DND-41 (cell line): ENCODE measurements around the gene WNK1.
"Not testable (repeated sequence)": the region's sequence is repeated elsewhere in the genome, so short reads cannot be mapped to it uniquely, and the experiment has no call there.

Experiments used
- ATAC-seq: fragments of 200-7000 bp; cut with Tn5 transposase; 3 replicates; pipeline ENCODE4 v1.9.1; 2021; ENCODE audit warnings: low read depth; ENCODE audit not compliant: insufficient read depth
- DNase-seq: peaks from one replicate; pipeline ENCODE4 v3.0.0-alpha.2; 2020
- H2AFZ ChIP-seq: 2 replicates; pipeline ENCODE4 v1.6.0; 2012; ENCODE audit warnings: low read depth, low read length
- H3K27ac ChIP-seq: 2 replicates; pipeline ENCODE4 v1.5.1; 2012; ENCODE audit warnings: low read length, inconsistent platforms
- H3K27me3 ChIP-seq: fragments of 200-600 bp; sonication (generic); 2 replicates; pipeline ENCODE4 v1.6.0; 2012; ENCODE audit warnings: low read length, mild to moderate bottlenecking, inconsistent platforms; ENCODE audit not compliant: insufficient read depth, poor library complexity
- H3K36me3 ChIP-seq: 2 replicates; pipeline ENCODE4 v1.5.1; 2012; ENCODE audit warnings: low read length, inconsistent platforms; ENCODE audit not compliant: insufficient read depth
- H3K4me1 ChIP-seq: 2 replicates; pipeline ENCODE4 v1.5.1; 2012; ENCODE audit warnings: mild to moderate bottlenecking, low read length; ENCODE audit not compliant: insufficient read depth
- H3K4me2 ChIP-seq: 2 replicates; pipeline ENCODE4 v1.6.0; 2012; ENCODE audit warnings: mild to moderate bottlenecking, moderate library complexity, low read length, inconsistent platforms; ENCODE audit not compliant: insufficient read depth
- H3K4me3 ChIP-seq, 2 experiments: fragments of 200-600 bp in 1 of 2; shearing (Covaris generic) in 1 of 2; 2 replicates each; pipeline ENCODE4 v1.5.1; 2012 to 2016; ENCODE audit warnings: inconsistent platforms in 2 of 2, low read length in 2 of 2, mild to moderate bottlenecking in 2 of 2, low read depth in 1 of 2, moderate library complexity in 1 of 2
- H3K79me2 ChIP-seq: 2 replicates; pipeline ENCODE4 v1.6.0; 2012; ENCODE audit warnings: low read length, inconsistent platforms; ENCODE audit not compliant: insufficient read depth
- H3K9ac ChIP-seq: 2 replicates; pipeline ENCODE4 v1.6.0; 2012; ENCODE audit warnings: low read depth, mild to moderate bottlenecking, inconsistent platforms, low read length, moderate library complexity
- H3K9me3 ChIP-seq: 2 replicates; pipeline ENCODE4 v1.5.1; 2012; ENCODE audit warnings: low read length, moderate library complexity, mild to moderate bottlenecking, inconsistent platforms; ENCODE audit not compliant: insufficient read depth, severe bottlenecking
- H4K20me1 ChIP-seq: 2 replicates; pipeline ENCODE4 v1.6.0; 2012; ENCODE audit warnings: low read length; ENCODE audit not compliant: insufficient read depth
- EZH2 ChIP-seq: IDR thresholded peaks from 3 replicates; pipeline ENCODE4 v1.6.1; 2012; ENCODE audit warnings: borderline replicate concordance, low read depth, mild to moderate bottlenecking, moderate library complexity, low read length, inconsistent platforms; ENCODE audit not compliant: severe bottlenecking
- TF ChIP-seq, protein P1 (sequence below): IDR thresholded peaks from 2 replicates; pipeline ENCODE4 v1.5.1; 2012; ENCODE audit warnings: borderline replicate concordance, low read length, moderate library complexity, mild to moderate bottlenecking; ENCODE audit not compliant: poor library complexity, severe bottlenecking; ENCODE audit errors: extremely low read depth

Gene WNK1

GRCh38 chr12:780750-781379 is 28.5 kb downstream of the WNK1 start:
- Histone ChIP-seq H3K79me2 (peaks cover 96% of the 10 kb centered on the region), H3K4me3 (no peak overlapping the region), H3K4me1 (no peaks in the 10 kb centered on the region; the same call in 1 of the 2 replicates), H3K36me3 (peaks cover under 1% of the 10 kb centered on the region; the same call in 1 of the 2 replicates), H3K4me2 (no peak overlapping the region), H3K9ac (no peak overlapping the region), H4K20me1 (peaks cover 68% of the 10 kb centered on the region), H2AFZ (no peak overlapping the region), H3K9me3 (no peaks in the 10 kb centered on the region), H3K27me3 (no peaks in the 10 kb centered on the region), H3K27ac (no peak overlapping the region)
- no peak for ATAC-seq
- TF ChIP-seq, protein P1, sequence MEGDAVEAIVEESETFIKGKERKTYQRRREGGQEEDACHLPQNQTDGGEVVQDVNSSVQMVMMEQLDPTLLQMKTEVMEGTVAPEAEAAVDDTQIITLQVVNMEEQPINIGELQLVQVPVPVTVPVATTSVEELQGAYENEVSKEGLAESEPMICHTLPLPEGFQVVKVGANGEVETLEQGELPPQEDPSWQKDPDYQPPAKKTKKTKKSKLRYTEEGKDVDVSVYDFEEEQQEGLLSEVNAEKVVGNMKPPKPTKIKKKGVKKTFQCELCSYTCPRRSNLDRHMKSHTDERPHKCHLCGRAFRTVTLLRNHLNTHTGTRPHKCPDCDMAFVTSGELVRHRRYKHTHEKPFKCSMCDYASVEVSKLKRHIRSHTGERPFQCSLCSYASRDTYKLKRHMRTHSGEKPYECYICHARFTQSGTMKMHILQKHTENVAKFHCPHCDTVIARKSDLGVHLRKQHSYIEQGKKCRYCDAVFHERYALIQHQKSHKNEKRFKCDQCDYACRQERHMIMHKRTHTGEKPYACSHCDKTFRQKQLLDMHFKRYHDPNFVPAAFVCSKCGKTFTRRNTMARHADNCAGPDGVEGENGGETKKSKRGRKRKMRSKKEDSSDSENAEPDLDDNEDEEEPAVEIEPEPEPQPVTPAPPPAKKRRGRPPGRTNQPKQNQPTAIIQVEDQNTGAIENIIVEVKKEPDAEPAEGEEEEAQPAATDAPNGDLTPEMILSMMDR, result no peak
- no peak for TF ChIP-seq EZH2
- DNase-seq, result no peak

DNA sequence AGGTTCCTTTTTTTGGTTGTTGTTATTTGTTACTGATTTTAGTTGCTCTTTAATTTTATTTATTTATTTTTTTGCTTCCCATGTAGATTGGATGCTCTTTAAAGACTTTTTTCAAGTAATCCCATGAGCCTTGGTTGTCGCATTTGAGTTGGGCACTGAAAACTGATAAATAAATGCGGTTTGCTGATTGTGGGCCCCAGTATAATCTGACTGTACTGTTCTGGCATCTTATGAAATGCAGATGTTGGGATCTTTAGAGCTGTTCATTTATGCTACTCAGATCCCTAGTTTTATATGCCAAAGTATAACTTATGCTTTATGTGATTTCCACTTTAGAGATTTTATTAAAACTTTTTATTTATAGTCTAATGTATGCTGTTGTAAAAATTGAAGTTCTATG is 33.3 kb downstream of the WNK1 start:
- Histone ChIP-seq H3K27me3 (no peaks in the 10 kb centered on the region), H3K9me3 (no peaks in the 10 kb centered on the region), H3K4me2 (no peak overlapping the region), H3K27ac (no peak overlapping the region), H3K4me1 (peaks cover 6% of the 10 kb centered on the region; the same call in 1 of the 2 replicates), H2AFZ (no peak overlapping the region), H3K36me3 (peaks cover 26% of the 10 kb centered on the region), H3K4me3 (no peak overlapping the region), H4K20me1 (peaks cover 74% of the 10 kb centered on the region), H3K9ac (no peak overlapping the region), H3K79me2 (peaks cover 96% of the 10 kb centered on the region)
- DNase-seq (no peak), ATAC-seq (no peak)
- no peak for TF ChIP-seq EZH2
- TF ChIP-seq, protein P1, result no peak

DNA sequence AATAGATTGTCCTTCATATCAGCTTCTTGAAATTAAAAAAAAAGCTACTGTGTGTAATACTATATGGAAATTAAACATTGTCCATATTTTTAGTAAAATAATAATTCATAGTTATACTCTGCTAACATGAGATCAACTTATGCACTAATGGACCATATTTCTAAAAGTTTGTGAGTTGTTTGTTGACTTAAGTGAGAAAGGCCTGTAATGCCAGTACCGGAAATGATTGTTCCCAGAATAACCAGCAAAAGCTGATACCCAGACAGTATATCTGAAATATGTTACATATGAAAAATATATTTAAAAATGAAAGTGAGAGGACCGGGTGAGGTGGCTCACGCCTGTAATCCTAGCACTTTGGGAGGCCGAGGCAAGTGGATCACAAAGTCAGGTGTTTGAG is 35.9 kb downstream of the WNK1 start:
- H2AFZ ChIP-seq, result no peak overlapping the region
- H3K27me3 ChIP-seq, result no peaks in the 10 kb centered on the region
- DNase-seq (no peak), ATAC-seq (no peak)
- H3K9me3 ChIP-seq, result no peaks in the 10 kb centered on the region
- H4K20me1 ChIP-seq, result peaks cover 69% of the 10 kb centered on the region; the same call in 1 of the 2 replicates
- no peak for TF ChIP-seq EZH2
- TF ChIP-seq, protein P1, result no peak
- no peak overlapping the region for H3K27ac ChIP-seq
- no peak overlapping the region for H3K9ac ChIP-seq
- peaks cover 96% of the 10 kb centered on the region for H3K79me2 ChIP-seq
- H3K4me3 ChIP-seq, result no peak overlapping the region
- H3K4me2 ChIP-seq, result no peak overlapping the region
- peaks cover 30% of the 10 kb centered on the region for H3K36me3 ChIP-seq
- H3K4me1 ChIP-seq, result peaks cover 11% of the 10 kb centered on the region; the same call in 1 of the 2 replicates

DNA sequence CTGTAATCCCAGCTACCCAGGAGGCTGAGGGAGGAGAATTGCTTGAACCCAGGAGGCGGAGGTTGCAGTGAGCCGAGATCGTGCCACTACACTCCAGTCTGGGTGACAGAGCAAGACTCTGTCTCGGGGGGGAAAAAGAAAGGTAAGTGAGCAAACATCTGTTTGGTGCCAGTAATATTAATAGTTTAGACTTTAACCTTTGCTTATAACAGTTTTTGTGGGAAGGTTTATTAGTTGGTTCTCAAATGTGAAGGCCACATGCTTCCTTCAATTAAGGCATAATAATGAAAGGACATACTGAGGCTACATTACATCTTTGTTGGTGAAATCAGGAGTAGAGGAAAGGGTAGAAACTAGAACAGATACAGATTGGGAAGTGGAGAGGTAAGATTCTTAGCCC is 36.4 kb downstream of the WNK1 start:
- H3K4me2 ChIP-seq, H3K9me3 ChIP-seq, H2AFZ ChIP-seq, H3K27ac ChIP-seq, H3K27me3 ChIP-seq, ATAC-seq, H3K9ac ChIP-seq, DNase-seq, H3K4me3 ChIP-seq: not testable (repeated sequence)
- Histone ChIP-seq H3K4me1 (peaks cover 16% of the 10 kb centered on the region), H4K20me1 (peaks cover 70% of the 10 kb centered on the region; the same call in 1 of the 2 replicates), H3K79me2 (peaks cover 99% of the 10 kb centered on the region), H3K36me3 (peaks cover 30% of the 10 kb centered on the region)
